ENCODE results near the gene SMIM41. TPM values are rescaled to one million over a fixed set of nuclear protein-coding genes. Genes with fewer than 3 reads are reported as not detected.

Gene SMIM41
- total RNA-seq, 1 experiment from 2014 or later = not detected

GRCh38 chr12:52130711-52131110 is 51.2 kb downstream of the SMIM41 start:
- ChIA-PET POLR2A (ENCODE audit: unreplicated experiment) (no interaction called here), CTCF (no interaction called here)
- TF ChIP-seq CTCF (conservative IDR thresholded peaks at IDR 0.05; ENCODE audit: low read depth, low read length) (no peak), EZH2phosphoT487 (IDR thresholded peaks at IDR 0.05; ENCODE audit: borderline replicate concordance, low read length) (no peak), EZH2 (IDR thresholded peaks at IDR 0.05; ENCODE audit: low read length, unreplicated experiment) (no peak)
- Histone ChIP-seq H3K27ac (ENCODE audit: low read length) (no peak overlapping the region), H3F3A (ENCODE audit: low read length, unreplicated experiment) (no peaks in the 10 kb centered on the region), H3K9me3 (ENCODE audit: low read length) (no peaks in the 10 kb centered on the region), H3K4me2 (ENCODE audit: low read length) (no peak overlapping the region), H3K36me3 (ENCODE audit: low read depth, low read length) (no peaks in the 10 kb centered on the region), H3K27me3 (ENCODE audit: low read length) (no peaks in the 10 kb centered on the region), H3K4me1 (ENCODE audit: insufficient read depth, low read length) (peaks cover 11% of the 10 kb centered on the region; the same call in 1 of the 2 replicates), H3K9ac (ENCODE audit: low read length) (no peak overlapping the region), H4K20me1 (ENCODE audit: low read length) (no peaks in the 10 kb centered on the region), H3K4me3 (ENCODE audit: low read length) (no peak overlapping the region), H3K9me2 (replicated peaks; ENCODE audit: low read length) (no peaks in the 10 kb centered on the region), H2AFZ (ENCODE audit: low read length) (no peak overlapping the region), H3K79me2 (ENCODE audit: low read length) (no peaks in the 10 kb centered on the region)
- intact Hi-C loops (cut with micrococcal nuclease) = no loop called here
- no TSS peak for BruUV-seq (replicated peaks)
- ATAC-seq = no peak
- DNase-seq = no peak

GRCh38 chr12:52132754-52133161 is 53.3 kb downstream of the SMIM41 start:
- H3K9me3 ChIP-seq (ENCODE audit: low read length) = no peaks in the 10 kb centered on the region
- H3F3A ChIP-seq (ENCODE audit: low read length, unreplicated experiment) = no peaks in the 10 kb centered on the region
- H3K4me3 ChIP-seq (ENCODE audit: low read length) = no peak overlapping the region
- H3K27ac ChIP-seq (ENCODE audit: low read length) = no peak overlapping the region
- no peaks in the 10 kb centered on the region for H4K20me1 ChIP-seq (ENCODE audit: low read length)
- H3K79me2 ChIP-seq (ENCODE audit: low read length) = no peaks in the 10 kb centered on the region
- H3K9me2 ChIP-seq (replicated peaks; ENCODE audit: low read length) = no peaks in the 10 kb centered on the region
- BruUV-seq (replicated peaks) = no TSS peak
- intact Hi-C loops (cut with micrococcal nuclease) = no loop called here
- H3K4me2 ChIP-seq (ENCODE audit: low read length) = no peak overlapping the region
- ATAC-seq = no peak
- H3K4me1 ChIP-seq (ENCODE audit: insufficient read depth, low read length) = no peaks in the 10 kb centered on the region
- H2AFZ ChIP-seq (ENCODE audit: low read length) = no peak overlapping the region
- H3K27me3 ChIP-seq (ENCODE audit: low read length) = no peaks in the 10 kb centered on the region
- H3K36me3 ChIP-seq (ENCODE audit: low read depth, low read length) = no peaks in the 10 kb centered on the region
- DNase-seq = no peak
- no peak for TF ChIP-seq EZH2phosphoT487 (IDR thresholded peaks at IDR 0.05; ENCODE audit: borderline replicate concordance, low read length)
- TF ChIP-seq EZH2 (IDR thresholded peaks at IDR 0.05; ENCODE audit: low read length, unreplicated experiment) = no peak
- TF ChIP-seq CTCF (conservative IDR thresholded peaks at IDR 0.05; ENCODE audit: low read depth, low read length) = no peak
- ChIA-PET POLR2A (ENCODE audit: unreplicated experiment) (no interaction called here), CTCF (no interaction called here)
- no peak overlapping the region for H3K9ac ChIP-seq (ENCODE audit: low read length)

- no peak overlapping the region for H3K9ac ChIP-seq (ENCODE audit: low read length)
- no peaks in the 10 kb centered on the region for H3K27me3 ChIP-seq (ENCODE audit: low read length)
- H2AFZ ChIP-seq (ENCODE audit: low read length) = no peak overlapping the region
- DNase-seq (no peak), ATAC-seq (no peak)
- no peaks in the 10 kb centered on the region for H3F3A ChIP-seq (ENCODE audit: low read length, unreplicated experiment)
- POLR2A ChIA-PET (ENCODE audit: unreplicated experiment) = no interaction called here
- no peaks in the 10 kb centered on the region for H3K4me1 ChIP-seq (ENCODE audit: insufficient read depth, low read length)
- intact Hi-C loops (cut with micrococcal nuclease) = loop anchor here (5.0 kb wide), 1 partner anchor 745 kb away; no protein-coding TSS in a partner anchor
- H3K4me3 ChIP-seq (ENCODE audit: low read length) = no peak overlapping the region
- H4K20me1 ChIP-seq (ENCODE audit: low read length) = no peaks in the 10 kb centered on the region
- CTCF ChIA-PET = interaction anchor here (0.9 kb wide), 1 partner anchor 189 kb away, joined by 3 read pairs; no protein-coding TSS in a partner anchor
- BruUV-seq (replicated peaks) = no TSS peak
- TF ChIP-seq EZH2phosphoT487 (IDR thresholded peaks at IDR 0.05; ENCODE audit: borderline replicate concordance, low read length) (no peak), EZH2 (IDR thresholded peaks at IDR 0.05; ENCODE audit: low read length, unreplicated experiment) (no peak), CTCF (conservative IDR thresholded peaks at IDR 0.05; ENCODE audit: low read depth, low read length) (no peak)
- no peaks in the 10 kb centered on the region for H3K79me2 ChIP-seq (ENCODE audit: low read length)
- H3K9me2 ChIP-seq (replicated peaks; ENCODE audit: low read length) = no peaks in the 10 kb centered on the region
- no peaks in the 10 kb centered on the region for H3K36me3 ChIP-seq (ENCODE audit: low read depth, low read length)
- no peak overlapping the region for H3K27ac ChIP-seq (ENCODE audit: low read length)
- H3K9me3 ChIP-seq (ENCODE audit: low read length) = no peaks in the 10 kb centered on the region
- no peak overlapping the region for H3K4me2 ChIP-seq (ENCODE audit: low read length)
Observed at GRCh38 chr12:52137746-52138145, 58.2 kb downstream of the SMIM41 start.

Data from PC-3 (cell line).